Breast epithelium (tissue), 3 donors: ENCODE measurements around the gene CDC42EP4.

Experiments used
- CTCF ChIP-seq, 3 donors: fragments of 450-650 bp; IDR thresholded peaks; one replicate each; pipeline ENCODE4 v1.5.1; 2016 to 2017; ENCODE audit warnings: antibody characterized with exemption in 3 of 3, mild to moderate bottlenecking in 3 of 3, moderate library complexity in 3 of 3
- POLR2AphosphoS5 ChIP-seq, 3 donors: sonication (generic); formaldehyde crosslinking; IDR thresholded peaks; one replicate each; pipeline ENCODE4 v1.6.1; 2017; ENCODE audit warnings: antibody characterized with exemption in 3 of 3

GRCh38 chr17:73311428-73311780, 397 bp downstream of the CDC42EP4 start:
- TF ChIP-seq CTCF (IDR thresholded peaks at IDR 0.05) (no peak), POLR2AphosphoS5 (IDR thresholded peaks at IDR 0.05) (no peak)
